ENCODE measurements around the gene PIK3CG.

Gene PIK3CG

GRCh38 chr7:106867641-106868351 is 2.7 kb downstream of the PIK3CG start:
- no peak for DNase-seq (ENCODE audit: low read depth)
- no peak overlapping the region for H3K4me3 ChIP-seq (ENCODE audit: low read depth, low read length)
- no peak for TF ChIP-seq CTCF (IDR thresholded peaks at IDR 0.05; ENCODE audit: control insufficient read depth, extremely low read depth, insufficient read depth)

- TF ChIP-seq CTCF (IDR thresholded peaks at IDR 0.05; ENCODE audit: control insufficient read depth, extremely low read depth, insufficient read depth), result no peak
- no peak for DNase-seq (ENCODE audit: low read depth)
- no peak overlapping the region for H3K4me3 ChIP-seq (ENCODE audit: low read depth, low read length)
Observed at GRCh38 chr7:106868364-106868763, 3.3 kb downstream of the PIK3CG start.

DNA sequence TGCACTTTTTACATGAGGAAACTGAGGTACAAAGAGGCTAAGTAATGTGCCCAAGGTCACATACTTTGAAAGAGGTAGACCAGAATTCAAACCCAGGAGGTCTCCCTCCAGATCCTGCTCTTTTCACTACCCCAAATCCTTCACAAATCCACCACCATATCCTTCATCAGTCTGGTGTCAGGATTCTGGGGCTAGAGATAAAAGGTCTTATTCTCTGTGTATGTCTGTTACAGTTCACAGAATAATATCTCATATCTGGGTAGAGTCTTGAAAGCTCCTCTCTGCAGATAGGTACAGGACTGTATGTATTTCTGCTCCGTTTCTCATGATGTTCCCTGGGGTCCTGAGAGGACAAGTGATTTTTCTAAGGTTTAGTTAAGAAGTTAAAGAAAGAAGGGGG is 4.9 kb downstream of the PIK3CG start:
- no peak for TF ChIP-seq CTCF (IDR thresholded peaks at IDR 0.05; ENCODE audit: control insufficient read depth, extremely low read depth, insufficient read depth)
- no peak for DNase-seq (ENCODE audit: low read depth)
- no peak overlapping the region for H3K4me3 ChIP-seq (ENCODE audit: low read depth, low read length)

- TF ChIP-seq CTCF (IDR thresholded peaks at IDR 0.05; ENCODE audit: control insufficient read depth, extremely low read depth, insufficient read depth), result no peak
- no peak for DNase-seq (ENCODE audit: low read depth)
- no peak overlapping the region for H3K4me3 ChIP-seq (ENCODE audit: low read depth, low read length)
Observed at GRCh38 chr7:106870528-106870927, 5.4 kb downstream of the PIK3CG start.

GRCh38 chr7:106870983-106871410 is 5.9 kb downstream of the PIK3CG start:
- DNase-seq (ENCODE audit: low read depth), result no peak
- no peak for TF ChIP-seq CTCF (IDR thresholded peaks at IDR 0.05; ENCODE audit: control insufficient read depth, extremely low read depth, insufficient read depth)
- H3K4me3 ChIP-seq (ENCODE audit: low read depth, low read length), result no peak overlapping the region

GRCh38 chr7:106871793-106872571 is 6.9 kb downstream of the PIK3CG start:
- no peak overlapping the region for H3K4me3 ChIP-seq (ENCODE audit: low read depth, low read length)
- no peak for DNase-seq (ENCODE audit: low read depth)
- TF ChIP-seq CTCF (IDR thresholded peaks at IDR 0.05; ENCODE audit: control insufficient read depth, extremely low read depth, insufficient read depth), result no peak

All from LNCaP clone FGC (cell line).